ENCODE data around the gene SNHG17. TPM values are rescaled to one million over a fixed set of nuclear protein-coding genes. Genes with fewer than 3 reads are reported as not detected.
"Not testable (repeated sequence)": the region's sequence is repeated elsewhere in the genome, so short reads cannot be mapped to it uniquely, and the experiment has no call there.

The SNHG17 gene
- total RNA-seq, 6 experiments from 2014 or later = 29.6 to 45.4 (median 32.0) TPM

GRCh38 chr20:38412877-38413577 lies 22.1 kb downstream of the SNHG17 start:
- Mint-ChIP-seq H3K27me3 (ENCODE audit: insufficient read depth) (no peaks in the 10 kb centered on the region), H3K4me3 (no peak overlapping the region), H3K4me1 (ENCODE audit: low read depth) (peaks cover 6% of the 10 kb centered on the region; the same call in 1 of the 2 replicates), H3K9me3 (no peaks in the 10 kb centered on the region), H3K36me3 (ENCODE audit: low read depth) (peaks cover 23% of the 10 kb centered on the region), H3K27ac (no peak overlapping the region)
- DNase-seq = peak; percentile 21
- TF ChIP-seq CTCF (IDR thresholded peaks at IDR 0.05) = no peak

GRCh38 chr20:38407822-38408221 lies 27.3 kb downstream of the SNHG17 start:
- H3K36me3 Mint-ChIP-seq (ENCODE audit: low read depth); DNase-seq; H3K27me3 Mint-ChIP-seq (ENCODE audit: insufficient read depth); H3K4me3 Mint-ChIP-seq; H3K27ac Mint-ChIP-seq; H3K9me3 Mint-ChIP-seq; H3K4me1 Mint-ChIP-seq (ENCODE audit: low read depth): not testable (repeated sequence)

GRCh38 chr20:38407321-38407720 lies 27.8 kb downstream of the SNHG17 start:
- no peak for DNase-seq
- Mint-ChIP-seq H3K27ac (no peak overlapping the region), H3K4me3 (no peak overlapping the region), H3K4me1 (ENCODE audit: low read depth) (no peaks in the 10 kb centered on the region), H3K36me3 (ENCODE audit: low read depth) (peaks cover under 1% of the 10 kb centered on the region), H3K27me3 (ENCODE audit: insufficient read depth) (peaks cover 1% of the 10 kb centered on the region; the same call in 1 of the 2 replicates), H3K9me3 (no peaks in the 10 kb centered on the region)
- TF ChIP-seq CTCF (IDR thresholded peaks at IDR 0.05) = no peak

- no peaks in the 10 kb centered on the region; the same call in 1 of the 2 replicates for H3K36me3 Mint-ChIP-seq (ENCODE audit: low read depth)
- peaks cover 1% of the 10 kb centered on the region for H3K27me3 Mint-ChIP-seq (ENCODE audit: insufficient read depth)
- H3K27ac Mint-ChIP-seq = no peak overlapping the region
- H3K4me1 Mint-ChIP-seq (ENCODE audit: low read depth) = no peaks in the 10 kb centered on the region
- DNase-seq = no peak
- no peak overlapping the region for H3K4me3 Mint-ChIP-seq
- H3K9me3 Mint-ChIP-seq = no peaks in the 10 kb centered on the region
- TF ChIP-seq CTCF (IDR thresholded peaks at IDR 0.05) = no peak
Measured at GRCh38 chr20:38406476-38406875, 28.7 kb downstream of the SNHG17 start.

- H3K36me3 Mint-ChIP-seq (ENCODE audit: low read depth) = no peaks in the 10 kb centered on the region; the same call in 1 of the 2 replicates
Measured at GRCh38 chr20:38405132-38405531, 30.0 kb downstream of the SNHG17 start.

More at GRCh38 chr20:38405132-38405531, 30.0 kb downstream of the SNHG17 start:
- H3K27ac Mint-ChIP-seq = no peak overlapping the region
- no peak overlapping the region for H3K4me3 Mint-ChIP-seq
- DNase-seq = no peak
- peaks cover 5% of the 10 kb centered on the region for H3K27me3 Mint-ChIP-seq (ENCODE audit: insufficient read depth)
- no peak for TF ChIP-seq CTCF (IDR thresholded peaks at IDR 0.05)
- H3K9me3 Mint-ChIP-seq = no peaks in the 10 kb centered on the region
- no peaks in the 10 kb centered on the region for H3K4me1 Mint-ChIP-seq (ENCODE audit: low read depth)

Measured in HFFc6 (cell line).